CD14-positive monocyte (primary cell): ENCODE data around the gene TGDS. TPM values are rescaled to one million over a fixed set of nuclear protein-coding genes. Genes with fewer than 3 reads are reported as not detected.
"Not testable (repeated sequence)": the region's sequence is repeated elsewhere in the genome, so short reads cannot be mapped to it uniquely, and the experiment has no call there.

Source experiments
- DNase-seq, 3 donors: peaks; one replicate each; pipeline ENCODE4 v3.0.0-alpha.2; 2011 to 2022
- H2AFZ ChIP-seq: 2 replicates; pipeline ENCODE4 v1.6.0; 2012; ENCODE audit warnings: mild to moderate bottlenecking, low read depth, low read length, inconsistent platforms; ENCODE audit not compliant: insufficient read depth, poor library complexity, severe bottlenecking
- H3K27ac ChIP-seq, 2 donors: 1 replicate in 1 of 2; 2 replicates in 1 of 2; pipeline ENCODE4 v1.5.1; 2012 to 2013; ENCODE audit warnings: low read length in 2 of 2, control low read depth in 1 of 2, inconsistent platforms in 1 of 2, low read depth in 1 of 2, mild to moderate bottlenecking in 1 of 2
- H3K27me3 ChIP-seq, 2 donors: one replicate each; pipeline versions ENCODE4 v1.6.0 to v1.6.1; 2011 to 2013; ENCODE audit warnings: low read length in 2 of 2; ENCODE audit not compliant: control insufficient read depth in 2 of 2, insufficient read depth in 2 of 2
- H3K36me3 ChIP-seq, 2 donors: replicated peaks in 1 of 2; 1 replicate in 1 of 2; 2 replicates in 1 of 2; pipeline versions ENCODE4 v1.5.1 to v1.6.1; 2012 to 2013; ENCODE audit warnings: low read length in 2 of 2, control low read depth in 1 of 2, inconsistent platforms in 1 of 2, mild to moderate bottlenecking in 1 of 2; ENCODE audit not compliant: insufficient read depth in 2 of 2, control insufficient read depth in 1 of 2
- H3K4me1 ChIP-seq, 2 donors: 1 replicate in 1 of 2; 2 replicates in 1 of 2; pipeline versions ENCODE4 v1.5.1 to v1.6.1; 2012 to 2013; ENCODE audit warnings: low read length in 2 of 2, control low read depth in 1 of 2, inconsistent platforms in 1 of 2, mild to moderate bottlenecking in 1 of 2, moderate library complexity in 1 of 2; ENCODE audit not compliant: insufficient read depth in 2 of 2, control insufficient read depth in 1 of 2
- H3K4me2 ChIP-seq: replicated peaks from 2 replicates; pipeline ENCODE3; 2012; ENCODE audit warnings: low read length, moderate library complexity, mild to moderate bottlenecking; ENCODE audit not compliant: poor library complexity, severe bottlenecking; ENCODE audit errors: extremely low read depth
- H3K4me3 ChIP-seq, 3 experiments: fragments of 200-600 bp in 1 of 3; sonication (generic) in 1 of 3; replicated peaks in 1 of 3; 1 replicate in 2 of 3; 2 replicates in 1 of 3; pipeline ENCODE4 v1.5.1; 2011 to 2013; ENCODE audit warnings: low read length in 3 of 3, mild to moderate bottlenecking in 3 of 3, control low read depth in 2 of 3, low read depth in 2 of 3, inconsistent platforms in 1 of 3, moderate library complexity in 1 of 3
- H3K79me2 ChIP-seq: 2 replicates; pipeline ENCODE4 v1.6.0; 2012; ENCODE audit warnings: mild to moderate bottlenecking, control low read depth, inconsistent platforms, low read length, moderate library complexity; ENCODE audit not compliant: insufficient read depth
- H3K9ac ChIP-seq: 2 replicates; pipeline ENCODE4 v1.6.0; 2017; ENCODE audit warnings: low read length, mild to moderate bottlenecking; ENCODE audit not compliant: insufficient read depth, poor library complexity, severe bottlenecking
- H3K9me3 ChIP-seq, 2 donors: replicated peaks in 1 of 2; 1 replicate in 1 of 2; 2 replicates in 1 of 2; pipeline versions ENCODE4 v1.5.1 to v1.6.1; 2012 to 2013; ENCODE audit warnings: low read length in 2 of 2, control low read depth in 1 of 2; ENCODE audit not compliant: control insufficient read depth in 1 of 2, insufficient read depth in 1 of 2
- H4K20me1 ChIP-seq: 2 replicates; pipeline ENCODE4 v1.6.0; 2012; ENCODE audit warnings: mild to moderate bottlenecking, low read length, control low read depth, moderate library complexity; ENCODE audit not compliant: insufficient read depth
- H3K27ac Mint-ChIP-seq, 7 donors: one replicate each; pipeline ENCODE4 v1.8.0; 2020; ENCODE audit warnings: mild to moderate bottlenecking in 7 of 7, mixed read lengths in 7 of 7, moderate library complexity in 6 of 7, inconsistent platforms in 2 of 7
- H3K27me3 Mint-ChIP-seq, 3 donors: one replicate each; pipeline ENCODE4 v1.8.0; 2021 to 2022; ENCODE audit warnings: low read depth in 3 of 3, mild to moderate bottlenecking in 3 of 3, mixed read lengths in 3 of 3, moderate library complexity in 3 of 3, inconsistent platforms in 1 of 3
- H3K36me3 Mint-ChIP-seq, 2 donors: one replicate each; pipeline ENCODE4 v1.8.0; 2020; ENCODE audit warnings: mixed read lengths in 2 of 2, inconsistent platforms in 1 of 2, mild to moderate bottlenecking in 1 of 2
- H3K4me1 Mint-ChIP-seq: one replicate; pipeline ENCODE4 v1.8.0; 2020; ENCODE audit warnings: mild to moderate bottlenecking, mixed read lengths
- H3K4me3 Mint-ChIP-seq, 2 donors: one replicate each; pipeline ENCODE4 v1.8.0; 2020; ENCODE audit warnings: mild to moderate bottlenecking in 2 of 2, mixed read lengths in 2 of 2, moderate library complexity in 1 of 2
- H3K9me3 Mint-ChIP-seq, 7 donors: one replicate each; pipeline ENCODE4 v1.8.0; 2020 to 2022; ENCODE audit warnings: mixed read lengths in 7 of 7, mild to moderate bottlenecking in 6 of 7, moderate library complexity in 6 of 7, inconsistent platforms in 2 of 7
- WGBS: methylation state at CpG from one replicate; pipeline ENCODE4 v1.1.5; 2013; ENCODE audit warnings: missing lambda C conversion rate; ENCODE audit not compliant: insufficient coverage; 5-methylcytosine and 5-hydroxymethylcytosine counted together
- intact Hi-C, 2 donors: fragments of 100-400 bp; cut with micrococcal nuclease; formaldehyde crosslinking; loops; one replicate each; pipeline versions ENCODE4 v1.15.0 to v1.15.1; 2023
- polyA plus RNA-seq, 3 donors: library from polyadenylated mRNA; depleted of rRNA in 1 of 3; unstranded in 2 of 3; stranded (reverse) in 1 of 3; fragments of 300-500 nt in 2 of 3; fragments of >200 nt in 1 of 3; fragmentation: Illumina TruSeq in 2 of 3; gene quantifications; 1 replicate in 2 of 3; 2 replicates in 1 of 3; pipeline ENCODE4 v1.2.3, GENCODE V29; 2012 to 2021
- TF ChIP-seq, protein P1 (sequence below): fragments of 200-600 bp; IDR thresholded peaks from one replicate; pipeline ENCODE4 v1.8.0; 2022; ENCODE audit warnings: antibody characterized with exemption, mild to moderate bottlenecking

The TGDS gene
- polyA plus RNA-seq, 3 donors = 5.2 to 6.8 (median 5.6) TPM

DNA sequence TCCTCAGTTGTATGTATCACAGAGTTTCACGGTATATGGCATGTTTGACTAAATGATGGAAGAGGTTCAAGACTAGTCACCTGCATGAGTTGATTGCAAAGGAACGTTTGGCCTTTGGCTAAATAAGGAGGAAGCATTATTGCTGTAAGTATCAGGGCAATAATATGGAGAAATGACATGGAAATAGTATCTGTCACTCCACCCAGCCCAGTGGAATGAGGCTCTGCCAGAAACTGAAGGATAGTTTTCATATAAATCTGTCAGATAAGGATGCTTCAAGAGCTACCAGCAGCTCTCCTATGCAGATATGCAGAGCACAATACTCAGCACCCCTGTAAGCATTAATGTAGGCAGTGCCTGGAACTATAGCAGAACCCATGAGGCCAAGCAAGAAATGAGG, 60.7 kb downstream of the TGDS start:
- Histone ChIP-seq H4K20me1 (no peaks in the 10 kb centered on the region), H3K27ac (no peak overlapping the region), H3K27me3 (peaks cover 0 to 2% of the 10 kb centered on the region in 2 donors), H3K4me3 (no peak overlapping the region), H3K9me3 (no peaks in the 10 kb centered on the region), H2AFZ (no peak overlapping the region), H3K79me2 (no peaks in the 10 kb centered on the region), H3K36me3 (no peaks in the 10 kb centered on the region), H3K9ac (no peak overlapping the region), H3K4me1 (no peaks in the 10 kb centered on the region), H3K4me2 (no peak overlapping the region)
- WGBS = 100% methylated on average over 1 of the region's 2 CpGs
- Mint-ChIP-seq H3K27ac (no peak overlapping the region), H3K4me1 (no peaks in the 10 kb centered on the region), H3K27me3 (peaks cover 2 to 5% (median 4%) of the 10 kb centered on the region in 3 donors), H3K9me3 (peaks cover 0 to 9% (median 4%) of the 10 kb centered on the region in 7 donors), H3K36me3 (no peaks in the 10 kb centered on the region), H3K4me3 (no peak overlapping the region)
- intact Hi-C loops = no loop called here
- no peak for DNase-seq
- TF ChIP-seq, protein P1, sequence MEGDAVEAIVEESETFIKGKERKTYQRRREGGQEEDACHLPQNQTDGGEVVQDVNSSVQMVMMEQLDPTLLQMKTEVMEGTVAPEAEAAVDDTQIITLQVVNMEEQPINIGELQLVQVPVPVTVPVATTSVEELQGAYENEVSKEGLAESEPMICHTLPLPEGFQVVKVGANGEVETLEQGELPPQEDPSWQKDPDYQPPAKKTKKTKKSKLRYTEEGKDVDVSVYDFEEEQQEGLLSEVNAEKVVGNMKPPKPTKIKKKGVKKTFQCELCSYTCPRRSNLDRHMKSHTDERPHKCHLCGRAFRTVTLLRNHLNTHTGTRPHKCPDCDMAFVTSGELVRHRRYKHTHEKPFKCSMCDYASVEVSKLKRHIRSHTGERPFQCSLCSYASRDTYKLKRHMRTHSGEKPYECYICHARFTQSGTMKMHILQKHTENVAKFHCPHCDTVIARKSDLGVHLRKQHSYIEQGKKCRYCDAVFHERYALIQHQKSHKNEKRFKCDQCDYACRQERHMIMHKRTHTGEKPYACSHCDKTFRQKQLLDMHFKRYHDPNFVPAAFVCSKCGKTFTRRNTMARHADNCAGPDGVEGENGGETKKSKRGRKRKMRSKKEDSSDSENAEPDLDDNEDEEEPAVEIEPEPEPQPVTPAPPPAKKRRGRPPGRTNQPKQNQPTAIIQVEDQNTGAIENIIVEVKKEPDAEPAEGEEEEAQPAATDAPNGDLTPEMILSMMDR = no peak

DNA sequence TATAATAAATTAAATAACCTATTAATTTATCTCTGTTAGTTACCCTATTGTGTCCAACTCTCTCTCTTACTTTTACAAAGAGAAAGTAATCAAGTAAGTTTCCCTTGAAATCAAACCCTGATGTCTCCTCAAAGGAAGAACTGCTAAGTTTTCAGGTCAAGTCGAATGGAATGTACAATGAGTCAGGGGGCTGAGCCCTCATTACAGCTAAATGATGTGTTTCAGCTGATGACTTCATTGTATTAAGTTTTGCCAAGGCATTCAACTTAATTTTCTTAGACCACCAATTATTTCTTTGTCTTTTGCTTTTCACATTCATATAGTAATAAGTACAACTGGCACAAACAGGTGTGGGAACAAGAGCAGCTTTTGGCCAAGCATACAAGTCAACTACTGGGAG, 61.8 kb downstream of the TGDS start:
- H3K9ac ChIP-seq = no peak overlapping the region
- no peaks in the 10 kb centered on the region for H3K36me3 Mint-ChIP-seq
- H3K9me3 Mint-ChIP-seq = peaks cover 0 to 15% (median 5%) of the 10 kb centered on the region in 7 donors
- no peaks in the 10 kb centered on the region for H3K79me2 ChIP-seq
- H3K4me3 Mint-ChIP-seq = no peak overlapping the region
- no peak overlapping the region for H3K27ac ChIP-seq
- H3K27me3 ChIP-seq = peaks cover 0 to 2% of the 10 kb centered on the region in 2 donors
- no peak overlapping the region for H3K27ac Mint-ChIP-seq
- intact Hi-C loops = no loop called here
- no CpG with 5 or more reads among the region's 1 CpG for WGBS
- TF ChIP-seq, protein P1 = no peak
- H3K4me1 Mint-ChIP-seq = no peaks in the 10 kb centered on the region
- no peaks in the 10 kb centered on the region for H4K20me1 ChIP-seq
- H3K4me1 ChIP-seq = no peaks in the 10 kb centered on the region
- no peaks in the 10 kb centered on the region for H3K9me3 ChIP-seq
- DNase-seq = no peak
- H2AFZ ChIP-seq = no peak overlapping the region
- no peak overlapping the region for H3K4me2 ChIP-seq
- no peaks in the 10 kb centered on the region for H3K36me3 ChIP-seq
- no peak overlapping the region for H3K4me3 ChIP-seq
- peaks cover 2 to 4% (median 4%) of the 10 kb centered on the region in 3 donors for H3K27me3 Mint-ChIP-seq

DNA sequence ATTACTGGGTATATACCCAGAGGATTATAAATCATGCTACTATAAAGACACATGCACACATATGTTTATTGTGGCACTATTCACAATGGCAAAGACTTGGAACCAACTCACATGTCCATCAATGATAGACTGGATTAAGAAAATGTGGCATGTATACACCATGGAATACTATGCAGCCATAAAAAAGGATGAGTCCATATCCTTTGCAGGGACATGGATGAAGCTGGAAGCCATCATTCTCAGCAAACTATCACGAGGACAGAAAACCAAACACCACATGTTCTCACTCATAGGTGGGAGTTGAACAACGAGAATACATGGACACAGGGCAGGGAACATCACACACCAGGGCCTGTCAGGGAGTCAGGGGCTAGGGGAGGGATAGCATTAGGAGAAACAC, 63.7 kb downstream of the TGDS start:
- H3K4me1 Mint-ChIP-seq, DNase-seq, H3K4me1 ChIP-seq, H3K9ac ChIP-seq, intact Hi-C loops, H3K4me2 ChIP-seq, H3K36me3 ChIP-seq, H3K36me3 Mint-ChIP-seq, H3K27me3 Mint-ChIP-seq, H3K79me2 ChIP-seq, H3K4me3 Mint-ChIP-seq, H3K27ac ChIP-seq, H3K27ac Mint-ChIP-seq, H3K4me3 ChIP-seq, H2AFZ ChIP-seq, H3K27me3 ChIP-seq, H3K9me3 ChIP-seq, H4K20me1 ChIP-seq: not testable (repeated sequence)
- WGBS = no CpG with 5 or more reads among the region's 2 CpGs
- peaks cover 1 to 16% (median 7%) of the 10 kb centered on the region in 7 donors for H3K9me3 Mint-ChIP-seq
